H7 (cell line): ENCODE measurements around the gene ABLIM1. TPM values are rescaled to one million over a fixed set of nuclear protein-coding genes. Genes with fewer than 3 reads are reported as not detected.

Source experiments
- DNase-seq: peaks from one replicate; pipeline ENCODE4 v3.0.0; 2012
- H3K27me3 ChIP-seq: 2 replicates; pipeline ENCODE4 v1.6.0; 2011; ENCODE audit warnings: mild to moderate bottlenecking, low read length; ENCODE audit not compliant: control insufficient read depth, insufficient read depth
- H3K36me3 ChIP-seq: replicated peaks from 2 replicates; pipeline ENCODE4 v1.5.1; 2011; ENCODE audit warnings: low read length; ENCODE audit not compliant: control insufficient read depth, insufficient read depth
- H3K4me3 ChIP-seq: 2 replicates; pipeline ENCODE4 v1.5.1; 2011; ENCODE audit warnings: low read depth, mild to moderate bottlenecking, control low read depth, low read length, moderate library complexity; ENCODE audit not compliant: insufficient read depth
- total RNA-seq: library from RNA; depleted of rRNA; stranded (reverse); fragments of >200 nt; shearing (Covaris generic); gene quantifications from 2 replicates; pipeline ENCODE4 v1.2.3, GENCODE V29; 2014

Gene ABLIM1
- total RNA-seq, 1 experiment from 2014 or later = 29.5 TPM

- Histone ChIP-seq H3K36me3 (no peaks in the 10 kb centered on the region), H3K27me3 (no peaks in the 10 kb centered on the region), H3K4me3 (no peak overlapping the region)
- DNase-seq = no peak
These were observed 48.3 kb downstream of the ABLIM1 start for GRCh38 chr10:114609518-114610426.

GRCh38 chr10:114607358-114607998, 50.6 kb downstream of the ABLIM1 start:
- H3K36me3 ChIP-seq = no peaks in the 10 kb centered on the region
- DNase-seq = no peak
- no peaks in the 10 kb centered on the region for H3K27me3 ChIP-seq
- H3K4me3 ChIP-seq = no peak overlapping the region

GRCh38 chr10:114605155-114605797, 52.8 kb downstream of the ABLIM1 start:
- Histone ChIP-seq H3K27me3 (no peaks in the 10 kb centered on the region), H3K36me3 (no peaks in the 10 kb centered on the region), H3K4me3 (no peak overlapping the region)
- no peak for DNase-seq

GRCh38 chr10:114604357-114605130, 53.5 kb downstream of the ABLIM1 start:
- no peak overlapping the region for H3K4me3 ChIP-seq
- H3K36me3 ChIP-seq = no peaks in the 10 kb centered on the region
- H3K27me3 ChIP-seq = no peaks in the 10 kb centered on the region
- no peak for DNase-seq

GRCh38 chr10:114603948-114604347, 54.1 kb downstream of the ABLIM1 start:
- no peak overlapping the region for H3K4me3 ChIP-seq
- no peaks in the 10 kb centered on the region for H3K27me3 ChIP-seq
- no peak for DNase-seq
- H3K36me3 ChIP-seq = no peaks in the 10 kb centered on the region

- no peak overlapping the region for H3K4me3 ChIP-seq
- H3K36me3 ChIP-seq = no peaks in the 10 kb centered on the region
- no peaks in the 10 kb centered on the region for H3K27me3 ChIP-seq
- DNase-seq = no peak
These were observed 54.8 kb downstream of the ABLIM1 start for GRCh38 chr10:114603303-114603702.

GRCh38 chr10:114600057-114600456, 58.0 kb downstream of the ABLIM1 start:
- H3K4me3 ChIP-seq = no peak overlapping the region
- DNase-seq = no peak
- H3K27me3 ChIP-seq = no peaks in the 10 kb centered on the region
- no peaks in the 10 kb centered on the region for H3K36me3 ChIP-seq

- no peak overlapping the region for H3K4me3 ChIP-seq
- no peaks in the 10 kb centered on the region for H3K36me3 ChIP-seq
- DNase-seq = no peak
- no peaks in the 10 kb centered on the region for H3K27me3 ChIP-seq
These were observed 61.3 kb downstream of the ABLIM1 start for GRCh38 chr10:114596793-114597192.

- no peaks in the 10 kb centered on the region for H3K27me3 ChIP-seq
- no peaks in the 10 kb centered on the region for H3K36me3 ChIP-seq
- no peak overlapping the region for H3K4me3 ChIP-seq
- DNase-seq = no peak
These were observed 64.1 kb downstream of the ABLIM1 start for GRCh38 chr10:114593816-114594468.

- Histone ChIP-seq H3K4me3 (no peak overlapping the region), H3K27me3 (no peaks in the 10 kb centered on the region), H3K36me3 (no peaks in the 10 kb centered on the region)
- DNase-seq = no peak
These were observed 64.8 kb downstream of the ABLIM1 start for GRCh38 chr10:114593240-114593792.

GRCh38 chr10:114590993-114591392, 67.1 kb downstream of the ABLIM1 start:
- no peaks in the 10 kb centered on the region for H3K36me3 ChIP-seq
- no peaks in the 10 kb centered on the region for H3K27me3 ChIP-seq
- H3K4me3 ChIP-seq = no peak overlapping the region
- DNase-seq = no peak

- H3K4me3 ChIP-seq = no peak overlapping the region
- no peaks in the 10 kb centered on the region for H3K27me3 ChIP-seq
- no peaks in the 10 kb centered on the region for H3K36me3 ChIP-seq
- no peak for DNase-seq
These were observed 73.7 kb downstream of the ABLIM1 start for GRCh38 chr10:114584419-114584818.

GRCh38 chr10:114581071-114581470, 77.0 kb downstream of the ABLIM1 start:
- H3K4me3 ChIP-seq = no peak overlapping the region
- no peak for DNase-seq
- no peaks in the 10 kb centered on the region for H3K36me3 ChIP-seq
- no peaks in the 10 kb centered on the region for H3K27me3 ChIP-seq

GRCh38 chr10:114577133-114577532, 80.9 kb downstream of the ABLIM1 start:
- no peak overlapping the region for H3K4me3 ChIP-seq
- no peak for DNase-seq

More at GRCh38 chr10:114577133-114577532, 80.9 kb downstream of the ABLIM1 start:
- Histone ChIP-seq H3K36me3 (no peaks in the 10 kb centered on the region), H3K27me3 (no peaks in the 10 kb centered on the region)
